ENCODE data around the gene ANKRD11.

- TF ChIP-seq CTCF (IDR thresholded peaks at IDR 0.05; ENCODE audit: low read depth, low read length, poor library complexity, severe bottlenecking) (no peak), EZH2phosphoT487 (IDR thresholded peaks at IDR 0.05; ENCODE audit: borderline replicate concordance, low read length) (no peak)
These were observed 17.0 kb upstream of the ANKRD11 start for GRCh38 chr16:89507214-89507833.

Data from DOHH2 (cell line).